GM18526 (cell line): ENCODE data around the gene PAF1.
A peak's percentile ranks its signal among the peaks of the same experiment; 100 is the strongest.

Experiments used
- POLR2A ChIP-seq: IDR thresholded peaks from 3 replicates; pipeline ENCODE4 v1.6.1; 2011; ENCODE audit not compliant: insufficient read length; ENCODE audit errors: extremely low read depth

PAF1 gene

GRCh38 chr19:39411081-39411831 is 20.4 kb upstream of the PAF1 start:
- TF ChIP-seq POLR2A, result peak; percentile 31

- TF ChIP-seq POLR2A, result no peak
Observed at GRCh38 chr19:39410831-39411080, 19.9 kb upstream of the PAF1 start.

- TF ChIP-seq POLR2A, result peak; percentile 32
Observed at GRCh38 chr19:39410017-39410830, 19.3 kb upstream of the PAF1 start.

- TF ChIP-seq POLR2A, result peak; percentile 87
Observed at GRCh38 chr19:39409208-39410016, 18.5 kb upstream of the PAF1 start.

GRCh38 chr19:39408392-39409207 is 17.7 kb upstream of the PAF1 start:
- TF ChIP-seq POLR2A, result no peak

GRCh38 chr19:39407660-39408391 is 16.9 kb upstream of the PAF1 start:
- TF ChIP-seq POLR2A, result peak; percentile 32

GRCh38 chr19:39407410-39407659 is 16.4 kb upstream of the PAF1 start:
- TF ChIP-seq POLR2A, result no peak

GRCh38 chr19:39406656-39407409 is 15.9 kb upstream of the PAF1 start, which contains the start of gene ZFP36:
ZFP36 (plus strand) TSS chr19:39406847; CDS start chr19:39406905, 58 bp downstream.
- peak; percentile 100 for TF ChIP-seq POLR2A

GRCh38 chr19:39405958-39406655 is 15.2 kb upstream of the PAF1 start:
- TF ChIP-seq POLR2A, result no peak

- TF ChIP-seq POLR2A, result peak; percentile 10
Observed at GRCh38 chr19:39405261-39405957, 14.5 kb upstream of the PAF1 start.

- TF ChIP-seq POLR2A, result peak; percentile 53
Observed at GRCh38 chr19:39403331-39404312, 12.7 kb upstream of the PAF1 start.
